RPMI7951 (cell line): ENCODE data around the gene STK11IP. TPM values are rescaled to one million over a fixed set of nuclear protein-coding genes. Genes with fewer than 3 reads are reported as not detected.
A peak's percentile ranks its signal among the peaks of the same experiment; 100 is the strongest.
"Not testable (repeated sequence)": the region's sequence is repeated elsewhere in the genome, so short reads cannot be mapped to it uniquely, and the experiment has no call there.

Source experiments
- DNase-seq: peaks from one replicate; pipeline ENCODE4 v3.0.0-alpha.2; 2012; ENCODE audit warnings: low read depth
- total RNA-seq: library from RNA; depleted of rRNA; stranded (reverse); fragments of >200 nt; shearing (Covaris generic); gene quantifications from 2 replicates; pipeline ENCODE4 v1.2.3, GENCODE V29; 2014; rRNA removed

STK11IP gene
- total RNA-seq, 1 experiment from 2014 or later, result 20.7 TPM

DNA sequence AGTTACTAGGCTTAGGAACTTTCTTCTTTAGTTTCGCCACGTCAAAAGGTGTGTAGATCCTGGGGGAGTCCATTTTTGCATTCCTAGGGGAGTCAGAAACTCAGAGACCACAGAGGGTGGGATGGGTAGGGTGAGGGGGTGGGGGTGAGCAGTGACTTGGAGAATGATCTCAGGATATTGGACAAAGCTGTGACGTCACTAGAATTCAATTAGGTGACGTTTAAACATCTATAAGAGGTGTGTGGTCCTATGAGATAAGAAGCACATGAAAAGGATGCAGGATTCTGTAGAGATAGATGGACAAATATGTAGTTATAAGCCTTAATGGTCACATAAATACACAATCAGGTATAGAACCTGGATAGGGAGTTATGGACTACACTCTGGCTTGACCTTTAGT, 51.3 kb downstream of the STK11IP start:
- no peak for DNase-seq

DNA sequence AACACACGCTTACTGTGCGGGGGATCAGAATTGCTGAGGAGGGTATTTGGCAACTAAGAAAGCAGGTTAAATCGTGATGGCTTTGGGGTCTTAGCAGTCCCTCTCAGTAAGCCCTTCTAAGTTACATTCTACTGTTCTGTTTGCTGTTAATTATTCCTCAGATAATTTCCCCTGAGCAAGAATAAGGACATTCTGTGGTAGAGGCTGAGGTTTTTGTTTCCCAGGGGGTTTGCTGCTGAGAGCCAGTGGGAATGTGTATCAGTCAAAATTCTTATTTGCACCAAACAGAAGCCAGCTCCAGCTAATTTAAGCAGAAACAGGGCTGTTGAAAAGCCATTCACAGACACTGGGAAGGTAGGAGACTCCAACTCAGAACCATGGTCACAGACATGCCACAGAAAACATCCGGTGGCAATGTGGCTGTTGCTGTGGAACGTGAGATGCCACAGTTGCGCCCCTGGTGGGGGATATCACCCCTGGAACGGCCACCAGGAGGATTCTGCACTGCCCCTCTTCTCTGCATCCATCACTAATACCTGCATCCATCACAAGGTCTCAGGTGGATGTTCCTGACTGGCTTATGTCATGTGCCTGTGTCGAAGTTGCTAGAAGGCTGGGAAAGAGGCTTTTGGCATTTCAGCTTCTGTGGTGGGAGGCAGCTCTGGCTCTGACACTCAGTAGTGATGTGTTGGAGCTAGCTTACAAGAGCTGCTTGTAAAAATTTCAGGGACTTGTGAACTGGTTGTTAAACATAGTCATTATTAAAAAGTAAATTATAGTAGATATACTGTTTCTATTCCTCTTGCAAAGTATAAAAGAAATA, 53.0 kb downstream of the STK11IP start:
- no peak for DNase-seq

DNA sequence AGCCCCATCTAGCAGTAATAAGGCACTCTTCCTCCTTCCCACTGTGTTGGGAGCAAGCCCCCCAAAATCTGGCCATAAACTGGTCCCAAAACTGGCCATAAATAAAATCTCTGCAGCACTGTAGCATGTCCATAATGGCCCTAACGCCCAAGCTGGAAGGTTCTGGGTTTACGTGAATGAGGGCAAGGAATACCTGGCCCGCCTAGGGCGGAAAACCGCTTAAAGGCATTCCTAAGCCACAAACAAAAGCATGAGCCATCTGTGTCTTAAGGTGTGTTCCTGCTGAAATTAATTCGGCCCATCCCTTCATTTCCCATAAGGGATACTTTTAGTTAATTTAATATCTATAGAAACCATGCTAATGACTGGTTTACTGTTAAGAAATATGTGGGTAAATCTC, 54.0 kb downstream of the STK11IP start:
- not testable (repeated sequence) for DNase-seq

DNA sequence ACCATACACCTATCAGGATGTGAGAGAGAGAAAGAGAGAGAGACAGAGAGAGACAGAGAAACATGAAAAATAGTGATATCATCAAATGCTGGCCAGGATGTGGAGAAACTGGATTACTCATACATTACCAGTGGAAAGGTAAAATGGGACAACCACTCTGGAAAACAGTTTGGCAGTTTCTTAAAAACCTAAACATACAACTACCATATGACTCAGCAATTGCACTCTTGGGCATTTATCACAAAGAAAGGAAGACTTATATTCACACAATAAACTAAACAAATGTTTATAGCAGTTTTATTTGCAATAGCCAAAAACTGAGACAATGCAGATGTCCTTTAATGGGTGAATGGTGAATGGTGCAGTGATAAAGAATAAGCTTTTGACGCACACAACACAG, 58.9 kb downstream of the STK11IP start:
- DNase-seq, result peak; percentile 78

DNA sequence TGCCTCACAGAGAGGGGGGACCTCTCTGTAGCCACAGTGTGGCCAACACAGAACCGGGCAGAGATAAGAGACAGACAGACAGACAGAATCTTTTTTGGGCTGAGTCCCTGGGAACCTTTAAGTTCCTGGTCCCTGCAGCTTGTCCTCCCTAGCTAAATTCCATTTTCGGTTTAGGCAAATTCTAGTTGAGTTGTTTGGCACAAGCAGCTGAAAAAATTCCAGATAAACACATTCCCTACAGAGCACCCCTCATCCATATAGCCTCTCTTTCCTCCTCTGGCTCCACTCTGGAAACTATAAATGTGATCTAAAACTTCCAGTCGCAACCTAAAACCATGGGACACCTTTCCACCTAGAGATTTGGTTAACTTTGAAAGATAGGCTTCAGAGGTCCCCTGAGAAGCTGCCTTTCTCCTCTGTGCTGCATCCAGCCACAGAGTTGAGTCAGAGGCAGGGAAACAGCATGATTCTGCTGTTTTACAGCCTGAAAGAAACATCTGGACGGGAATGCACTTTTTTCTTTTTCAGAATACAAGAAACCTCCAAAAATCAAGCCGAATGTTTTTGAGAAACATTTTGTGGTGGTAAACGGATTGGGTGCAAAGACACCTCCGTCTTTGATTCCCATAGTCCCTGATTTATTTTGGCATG, 60.7 kb downstream of the STK11IP start:
- DNase-seq, result peak; percentile 68

DNA sequence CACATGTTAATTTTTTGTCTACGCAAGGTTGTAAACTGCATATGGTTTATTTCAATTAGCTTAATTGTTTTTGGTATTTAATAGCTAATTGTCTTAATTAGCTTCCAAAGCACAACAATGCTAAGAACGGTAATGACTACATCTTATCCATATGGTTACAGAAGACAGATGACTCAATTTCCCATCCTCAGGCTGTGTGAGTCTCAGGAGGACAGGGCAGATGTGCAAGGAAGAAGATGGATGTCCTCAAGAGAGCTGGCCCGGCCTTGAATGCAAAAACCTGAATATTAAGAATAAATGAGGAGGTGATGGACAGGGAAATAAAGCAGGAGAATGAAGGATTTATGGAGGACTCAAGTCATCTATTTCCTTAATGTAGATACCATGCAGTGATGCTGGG, 61.2 kb downstream of the STK11IP start:
- peak; percentile 29 for DNase-seq

DNA sequence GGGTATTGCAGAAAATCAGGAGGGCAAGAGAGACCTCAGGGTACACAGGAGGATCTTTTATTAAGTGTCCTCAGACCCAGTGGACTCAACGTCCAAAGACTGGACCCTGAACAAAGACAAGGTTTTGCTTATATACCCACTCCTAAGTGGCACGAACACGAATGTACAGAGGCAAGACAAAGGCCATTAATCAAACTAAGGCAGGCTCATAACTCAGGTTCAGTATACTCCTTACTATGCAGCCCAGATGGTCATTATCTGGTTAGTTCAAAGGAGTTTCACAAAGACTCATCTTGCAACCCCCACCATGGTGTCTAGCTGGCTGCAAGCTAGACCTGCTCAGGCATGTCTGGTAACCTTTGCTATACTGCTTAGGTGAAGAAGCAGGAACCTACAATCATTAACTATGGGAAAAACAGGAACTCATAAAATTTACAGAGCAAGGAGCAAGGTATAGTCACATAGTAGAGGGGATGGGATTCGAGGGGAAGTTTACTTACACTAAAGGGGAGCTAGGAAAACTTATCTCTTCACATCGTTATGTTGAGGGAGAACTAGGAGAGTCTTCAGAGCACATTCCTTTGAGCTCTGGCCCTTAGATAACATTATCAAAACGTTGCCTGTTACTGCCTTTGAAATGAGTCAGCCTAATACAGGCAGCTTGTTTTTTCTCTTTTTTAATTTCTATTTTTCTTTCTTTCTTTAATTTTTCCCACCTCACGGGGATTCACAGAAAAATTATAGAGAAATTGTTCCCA, 63.7 kb downstream of the STK11IP start:
- no peak for DNase-seq

DNA sequence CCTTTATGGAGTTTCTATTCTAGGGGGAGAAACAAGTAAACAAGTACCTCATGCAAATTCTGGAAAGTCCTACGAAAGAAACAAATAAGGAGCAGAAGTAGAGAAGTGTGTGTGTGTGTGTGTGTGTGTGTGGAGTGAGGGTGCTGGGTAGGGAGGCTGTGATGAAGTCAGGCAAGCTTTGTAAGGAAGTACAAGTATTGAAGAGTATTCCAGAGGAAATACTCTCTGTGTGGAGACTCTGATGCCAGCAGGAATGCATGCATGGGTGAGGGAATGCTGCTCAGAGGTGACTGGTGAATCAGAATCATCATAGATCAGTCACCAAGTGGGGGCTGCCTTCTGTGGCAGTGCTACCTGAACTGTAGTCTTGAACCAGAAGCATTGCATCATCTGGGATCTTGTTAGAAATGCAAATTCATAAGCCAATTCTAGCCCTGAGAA, 64.3 kb downstream of the STK11IP start:
- no peak for DNase-seq

DNA sequence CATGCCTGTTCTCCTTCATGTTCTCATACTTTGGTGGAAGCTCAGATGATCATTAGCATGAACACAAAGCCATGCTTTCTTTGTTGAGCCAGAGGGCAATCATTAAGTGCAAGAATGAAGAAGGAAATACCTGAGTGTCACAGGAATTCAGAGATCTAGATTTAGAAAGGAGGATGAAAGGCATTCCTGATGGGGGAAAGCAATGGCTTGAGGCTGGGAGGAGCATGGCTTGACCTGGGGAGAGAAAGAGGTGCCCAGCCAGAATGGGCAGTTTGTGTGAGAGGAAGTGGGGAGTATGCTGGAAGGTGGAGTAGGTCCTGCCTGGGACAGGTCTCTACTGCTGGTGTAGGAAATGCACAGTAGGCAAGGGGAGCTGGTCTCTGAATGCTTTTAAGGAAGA, 64.9 kb downstream of the STK11IP start:
- DNase-seq, result no peak

DNA sequence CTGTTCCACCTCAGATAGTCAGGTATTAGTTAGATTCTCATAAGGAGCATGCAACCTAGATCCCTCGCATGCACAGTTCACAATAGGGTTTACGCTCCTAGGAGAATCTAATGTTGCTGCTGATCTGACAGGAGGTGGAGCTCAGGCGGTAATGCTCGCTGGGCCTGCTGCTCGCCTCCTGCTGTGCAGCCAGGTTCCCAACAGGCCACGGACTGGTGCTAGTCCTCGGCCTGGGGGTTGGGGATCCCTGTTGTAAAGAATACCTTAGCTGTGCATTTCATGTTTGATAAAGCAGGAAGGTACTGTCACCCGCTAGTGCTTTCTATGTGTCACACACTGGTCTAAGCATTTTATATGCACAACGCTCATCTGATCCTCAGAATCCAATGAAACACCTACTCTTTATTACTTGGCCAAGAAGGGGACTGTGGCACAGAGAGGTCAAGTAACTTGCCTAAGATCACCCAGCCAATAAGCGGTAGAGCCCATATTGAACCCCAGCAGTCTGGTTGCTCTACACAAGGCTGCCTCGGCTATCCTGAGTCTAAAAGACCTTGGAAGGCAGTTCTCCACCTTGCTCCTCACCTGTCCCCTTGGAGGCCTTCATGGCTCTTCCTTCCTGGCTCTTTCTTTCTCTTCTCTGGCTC, 65.6 kb downstream of the STK11IP start:
- no peak for DNase-seq

DNA sequence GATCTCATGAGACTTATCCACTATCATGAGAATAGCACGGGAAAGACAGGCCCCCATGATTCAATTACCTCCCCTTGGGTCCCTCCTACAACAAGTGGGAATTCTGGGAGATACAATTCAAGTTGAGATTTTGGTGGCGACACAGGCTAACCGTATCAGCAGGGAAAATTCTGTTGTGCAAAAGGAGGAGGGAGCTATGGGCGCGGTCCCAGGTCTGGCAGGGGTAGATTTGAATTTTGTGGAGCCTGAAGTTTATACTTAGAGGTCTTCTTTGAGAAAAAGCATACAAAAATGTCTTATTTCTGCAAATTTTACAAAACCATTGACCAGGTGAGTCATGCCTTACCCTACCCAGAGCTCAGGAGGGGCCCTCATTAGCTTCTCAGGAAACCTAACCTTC, 66.4 kb downstream of the STK11IP start:
- no peak for DNase-seq

DNA sequence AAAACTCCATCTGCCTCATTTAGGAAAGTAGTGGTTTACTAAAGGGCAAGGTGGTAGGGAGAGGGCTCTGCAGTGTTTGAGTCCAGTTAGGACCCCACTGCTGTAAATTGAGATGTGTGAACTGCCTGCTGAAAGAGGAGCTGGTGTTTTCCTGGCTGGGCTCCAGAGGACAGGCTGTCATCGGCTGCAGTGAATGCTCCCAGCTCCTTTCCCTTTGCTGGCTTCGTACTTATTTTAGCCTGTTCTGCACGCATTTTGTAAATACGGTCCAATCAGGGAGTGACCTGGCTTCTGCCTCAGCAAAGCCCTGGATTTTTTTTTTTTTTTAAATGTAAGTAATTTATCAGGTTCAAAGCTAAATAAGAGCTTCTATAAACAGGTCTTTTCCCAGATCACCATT, 67.3 kb downstream of the STK11IP start:
- no peak for DNase-seq

DNA sequence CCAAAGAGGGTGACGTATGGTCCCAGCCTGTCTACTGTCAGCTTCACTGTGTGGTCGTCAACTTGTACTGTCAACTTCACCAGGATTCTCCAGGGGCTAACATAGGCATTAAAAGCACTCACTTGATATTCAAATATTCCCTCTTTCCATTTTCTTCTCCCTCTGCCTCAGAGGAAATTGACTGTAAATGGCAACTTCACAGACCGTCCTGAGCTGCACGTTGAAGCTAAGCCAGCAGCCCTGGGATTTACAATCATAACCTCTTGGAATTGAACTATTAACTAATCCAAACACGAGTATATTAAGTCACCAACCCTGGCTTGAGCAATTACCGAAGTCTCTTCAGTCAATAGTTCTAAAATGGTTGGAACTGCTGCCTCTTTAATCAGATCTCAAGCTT, 68.3 kb downstream of the STK11IP start:
- DNase-seq, result no peak

Other genes with a start within 250 kb of the STK11IP start
- gene DNPEP, start 209.9 kb upstream of the STK11IP start, total RNA-seq, result 80.4 and 101 TPM in 2 replicates
- 0.20 and 0.60 TPM in 2 replicates for gene DES, start 179.5 kb upstream of the STK11IP start, total RNA-seq
- gene SPEG, start 163.0 kb upstream of the STK11IP start, total RNA-seq, result 32.7 and 33.3 TPM in 2 replicates
- 87.5 and 91.9 TPM in 2 replicates for gene GMPPA, start 99.0 kb upstream of the STK11IP start, total RNA-seq
- gene ASIC4, start 83.4 kb upstream of the STK11IP start, total RNA-seq, result 0.10 TPM in 1 of 2 replicates, not detected in the other
- 73.7 and 98.6 TPM in 2 replicates for gene CHPF, start 54.0 kb upstream of the STK11IP start, total RNA-seq
- gene TMEM198, start 53.8 kb upstream of the STK11IP start, total RNA-seq, result 2.3 and 2.6 TPM in 2 replicates
- gene OBSL1, start 26.3 kb upstream of the STK11IP start, total RNA-seq, result 41.5 and 42.8 TPM in 2 replicates
- 0.10 and 0.12 TPM in 2 replicates for gene INHA, start 25.5 kb upstream of the STK11IP start, total RNA-seq
- gene SLC4A3, start 29.8 kb downstream of the STK11IP start, total RNA-seq, result 2.8 and 3.0 TPM in 2 replicates